Pancreas (tissue), 10 donors: ENCODE data around the gene PUS10. TPM values are rescaled to one million over a fixed set of nuclear protein-coding genes. Genes with fewer than 3 reads are reported as not detected.

Experiments used
- ATAC-seq, 4 donors: fragments of 200-7000 bp; cut with Tn5 transposase; one replicate each; pipeline versions ENCODE4 v1.8.0 to v1.9.1; 2020; ENCODE audit warnings: mild to moderate bottlenecking in 4 of 4, moderate library complexity in 4 of 4
- DNase-seq, 6 donors: peaks; one replicate each; pipeline ENCODE4 v3.0.0-alpha.2; 2020
- FAIRE-seq: peaks from 2 replicates; lab custom pipeline; 2012; peaks lifted over from hg19 to GRCh38; lab: Jason Lieb, UNC
- H3K27ac ChIP-seq, 4 donors: fragments of 200-600 bp; sonication (generic); 1 replicate in 3 of 4; 2 replicates in 1 of 4; pipeline versions ENCODE4 v1.5.0 to v1.8.0; 2020
- H3K27me3 ChIP-seq, 4 donors: fragments of 200-600 bp; one replicate each; pipeline ENCODE4 v1.8.0; 2021
- H3K36me3 ChIP-seq, 3 donors: fragments of 200-600 bp; sonication (generic) in 1 of 3; one replicate each; pipeline versions ENCODE4 v1.5.0 to v1.8.0; 2020 to 2021
- H3K4me1 ChIP-seq, 3 donors: fragments of 200-600 bp; one replicate each; pipeline ENCODE4 v1.8.0; 2021
- H3K4me3 ChIP-seq, 4 donors: fragments of 200-600 bp; sonication (generic) in 2 of 4; one replicate each; pipeline versions ENCODE4 v1.5.0 to v1.8.0; 2020 to 2021
- H3K9me3 ChIP-seq, 4 donors: fragments of 200-600 bp; one replicate each; pipeline ENCODE4 v1.8.0; 2021
- WGBS, 2 donors: extraction: QIAGEN DNeasy Blood & Tissue Kit; methylation state at CpG; one replicate each; pipeline ENCODE4 v1.1.7; 2013; 5-methylcytosine and 5-hydroxymethylcytosine counted together
- intact Hi-C, 3 donors: fragments of 100-400 bp; cut with DNase I; formaldehyde crosslinking; loops; one replicate each; pipeline versions ENCODE4 v1.11.1 to v1.14.2; 2022
- polyA plus RNA-seq, 2 donors: library from polyadenylated mRNA; stranded (reverse); fragments of 200-250 nt; gene quantifications; one replicate each; pipeline ENCODE4 v1.2.3, GENCODE V29; 2013
- total RNA-seq, 6 donors: library from RNA; stranded (reverse); fragmentation: NEBNext Ultra II Directional in 4 of 6; extraction: Animal tissue kit (Norgen Biotek cat#: 25700) in 4 of 6; gene quantifications; one replicate each; pipeline versions ENCODE4 v1.2.1 to v1.2.4, GENCODE V29; 2021 to 2023
- TF ChIP-seq, protein P1 (sequence below), 4 donors: fragments of 200-600 bp; sonication (generic) in 3 of 4; IDR thresholded peaks; one replicate each; pipeline versions ENCODE4 v1.5.0 to v1.8.0; 2021; ENCODE audit warnings: antibody characterized with exemption in 4 of 4
- donor health status: healthy with polysubstance abuse.
- donor health status: DM: no; HTN: no; CAD: no; lungs with moderate emphysema.
- donor health status: DM: no; HTN: no; CAD: no.
- donor health status: control.
- donor health status: control.
- donor health status: Bipolar disorder and iron deficiency.
- donor health status: DM: yes; HTN: yes; CAD: no.
- donor health status: DM: no; HTN: no; CAD: no.
- donor health status: DM: no; HTN: no; CAD: no.
- donor health status: DM: yes; HTN: yes; CAD: no.

The PUS10 gene
- total and polyA plus RNA-seq, 8 donors = 1.6 to 6.0 (median 2.8) TPM

DNA sequence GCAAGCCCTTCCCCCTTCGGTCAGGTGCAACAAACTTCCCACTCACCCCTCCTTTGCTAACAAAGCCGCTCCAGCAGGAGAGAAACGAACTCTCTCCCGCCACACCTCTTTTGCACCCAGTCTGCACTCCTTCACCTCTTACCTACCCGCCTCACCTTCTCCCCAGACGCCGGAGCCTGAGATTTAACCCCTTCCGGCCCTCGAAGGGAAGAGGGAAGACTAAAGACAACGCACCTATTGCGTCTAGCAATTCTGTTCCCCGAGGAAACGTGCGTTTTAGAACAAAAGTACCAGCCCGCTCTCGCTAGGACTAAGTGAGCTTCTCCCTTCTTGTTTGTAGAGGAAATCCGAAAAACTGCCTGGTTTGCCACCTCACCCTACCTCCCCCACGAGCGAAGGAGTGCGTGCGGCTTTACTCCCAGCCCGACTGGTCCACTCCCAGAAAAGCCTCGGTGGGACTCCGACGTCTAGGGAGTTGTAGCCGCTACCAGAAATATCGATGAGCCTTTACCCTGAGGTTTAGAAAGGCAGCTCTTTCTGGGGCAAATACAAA is 976 bp downstream of the PUS10 start:
- peaks cover 0 to 34% (median 33%) of the 10 kb centered on the region in 3 donors for H3K4me1 ChIP-seq
- 0% methylated on average over 27 of the region's 27 CpGs for WGBS, 2 donors

GRCh38 chr2:61016392-61017002 is 1.6 kb downstream of the PUS10 start:
- peaks cover 0 to 40% (median 33%) of the 10 kb centered on the region in 3 donors for H3K4me1 ChIP-seq
- DNase-seq = peak in 1 of 6 donors; percentile 30

More for the DNA sequence above, 976 bp downstream of the PUS10 start:
- ATAC-seq (peak; percentile 76 to 86 (median 80)), DNase-seq (peak; percentile 64 to 86 (median 72)), FAIRE-seq (no peak)
- no peaks in the 10 kb centered on the region for H3K9me3 ChIP-seq
- intact Hi-C loops = no loop called here
- peak overlapping the region; percentile 62 to 77 (median 69) for H3K4me3 ChIP-seq
- H3K36me3 ChIP-seq = no peaks in the 10 kb centered on the region
- H3K27ac ChIP-seq = peak overlapping the region; percentile 75 to 91 (median 86)
- H3K27me3 ChIP-seq = no peaks in the 10 kb centered on the region
- TF ChIP-seq, protein P1, sequence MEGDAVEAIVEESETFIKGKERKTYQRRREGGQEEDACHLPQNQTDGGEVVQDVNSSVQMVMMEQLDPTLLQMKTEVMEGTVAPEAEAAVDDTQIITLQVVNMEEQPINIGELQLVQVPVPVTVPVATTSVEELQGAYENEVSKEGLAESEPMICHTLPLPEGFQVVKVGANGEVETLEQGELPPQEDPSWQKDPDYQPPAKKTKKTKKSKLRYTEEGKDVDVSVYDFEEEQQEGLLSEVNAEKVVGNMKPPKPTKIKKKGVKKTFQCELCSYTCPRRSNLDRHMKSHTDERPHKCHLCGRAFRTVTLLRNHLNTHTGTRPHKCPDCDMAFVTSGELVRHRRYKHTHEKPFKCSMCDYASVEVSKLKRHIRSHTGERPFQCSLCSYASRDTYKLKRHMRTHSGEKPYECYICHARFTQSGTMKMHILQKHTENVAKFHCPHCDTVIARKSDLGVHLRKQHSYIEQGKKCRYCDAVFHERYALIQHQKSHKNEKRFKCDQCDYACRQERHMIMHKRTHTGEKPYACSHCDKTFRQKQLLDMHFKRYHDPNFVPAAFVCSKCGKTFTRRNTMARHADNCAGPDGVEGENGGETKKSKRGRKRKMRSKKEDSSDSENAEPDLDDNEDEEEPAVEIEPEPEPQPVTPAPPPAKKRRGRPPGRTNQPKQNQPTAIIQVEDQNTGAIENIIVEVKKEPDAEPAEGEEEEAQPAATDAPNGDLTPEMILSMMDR (IDR thresholded peaks at IDR 0.05) = no peak

GRCh38 chr2:61015976-61016375 is 2.1 kb downstream of the PUS10 start:
- Histone ChIP-seq H3K4me3 (peak overlapping the region in 3 of 4 donors; percentile 62 to 77 (median 74)), H3K27me3 (no peaks in the 10 kb centered on the region), H3K4me1 (peaks cover 0 to 44% (median 33%) of the 10 kb centered on the region in 3 donors), H3K9me3 (no peaks in the 10 kb centered on the region), H3K27ac (peak overlapping the region; percentile 75 to 91 (median 86)), H3K36me3 (no peaks in the 10 kb centered on the region)
- FAIRE-seq (peak; percentile 26), DNase-seq (no peak), ATAC-seq (peak; percentile 29 to 58 (median 52))
- 7 to 12% methylated on average over 2 of the region's 2 CpGs for WGBS, 2 donors
- TF ChIP-seq, protein P1 (IDR thresholded peaks at IDR 0.05) = no peak
- intact Hi-C loops = no loop called here

More at GRCh38 chr2:61016392-61017002, 1.6 kb downstream of the PUS10 start:
- Histone ChIP-seq H3K4me3 (peak overlapping the region; percentile 62 to 77 (median 69)), H3K27me3 (no peaks in the 10 kb centered on the region), H3K9me3 (no peaks in the 10 kb centered on the region), H3K36me3 (no peaks in the 10 kb centered on the region), H3K27ac (peak overlapping the region; percentile 75 to 91 (median 86))
- TF ChIP-seq, protein P1 (IDR thresholded peaks at IDR 0.05) = no peak
- FAIRE-seq = no peak
- intact Hi-C loops = no loop called here
- ATAC-seq = peak in 3 of 4 donors; percentile 1 to 6 (median 2)
- WGBS, 2 donors = 0% methylated on average over 16 of the region's 16 CpGs

- ATAC-seq (peak in 1 of 4 donors; percentile 2), FAIRE-seq (no peak), DNase-seq (no peak)
- no peaks in the 10 kb centered on the region for H3K36me3 ChIP-seq
- no peaks in the 10 kb centered on the region for H3K27me3 ChIP-seq
- H3K27ac ChIP-seq = peak overlapping the region in 3 of 4 donors; percentile 40 to 91 (median 85)
- TF ChIP-seq, protein P1 (IDR thresholded peaks at IDR 0.05) = no peak
- no peaks in the 10 kb centered on the region for H3K9me3 ChIP-seq
- H3K4me3 ChIP-seq = no peak overlapping the region
- peaks cover under 1 to 41% (median 33%) of the 10 kb centered on the region in 3 donors for H3K4me1 ChIP-seq
- intact Hi-C loops = no loop called here
- WGBS, 2 donors = 40 to 44% methylated on average over 3 of the region's 3 CpGs
Measured at GRCh38 chr2:61014763-61015162, 3.3 kb downstream of the PUS10 start.
